Epidermal melanocyte (primary cell): ENCODE data around the gene PLCH2.
"Not testable (repeated sequence)": the region's sequence is repeated elsewhere in the genome, so short reads cannot be mapped to it uniquely, and the experiment has no call there.

ENCODE experiments used
- DNase-seq: peaks from one replicate; pipeline ENCODE4 v3.0.0; 2011; ENCODE audit warnings: low spot score; ENCODE audit not compliant: insufficient read length

Gene PLCH2

DNA sequence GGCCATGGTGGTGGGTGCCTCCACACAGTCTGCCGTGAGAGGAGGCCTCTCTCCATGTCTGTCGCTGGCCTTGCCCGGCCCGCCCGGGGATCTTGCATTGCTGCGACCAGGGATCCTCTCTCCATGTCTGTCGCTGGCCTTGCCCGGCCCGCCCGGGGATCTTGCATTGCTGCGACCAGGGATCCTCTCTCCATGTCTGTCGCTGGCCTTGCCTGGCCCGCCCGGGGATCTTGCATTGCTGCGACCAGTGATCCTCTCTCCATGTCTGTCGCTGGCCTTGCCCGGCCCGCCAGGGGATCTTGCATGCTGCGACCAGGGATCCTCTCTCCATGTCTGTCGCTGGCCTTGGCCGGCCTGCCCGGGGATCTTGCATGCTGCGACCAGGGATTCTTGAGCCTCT lies 35.7 kb upstream of the PLCH2 start:
- not testable (repeated sequence) for DNase-seq

DNA sequence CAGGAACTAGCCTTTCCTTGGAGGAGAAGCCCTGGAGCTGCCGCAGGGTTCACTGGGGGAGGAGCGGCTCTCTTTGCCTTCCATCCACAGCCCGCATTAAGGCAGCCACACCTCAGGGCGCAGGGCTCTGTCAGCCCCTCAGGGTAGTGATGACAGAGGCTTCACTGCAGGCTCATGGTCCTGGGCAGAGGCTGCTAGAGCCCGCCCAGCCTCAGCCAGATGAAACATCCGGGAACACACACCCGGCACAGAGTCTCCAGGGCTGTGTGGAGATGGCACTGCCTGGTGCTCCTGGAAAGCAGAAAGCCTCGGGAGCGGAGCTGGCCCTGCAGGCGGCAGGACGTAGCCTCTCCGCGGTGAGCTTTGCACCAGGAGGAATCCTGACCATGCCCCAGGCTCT lies 34.3 kb upstream of the PLCH2 start:
- no peak for DNase-seq

GRCh38 chr1:2442661-2443060 lies 33.4 kb upstream of the PLCH2 start:
- no peak for DNase-seq

DNA sequence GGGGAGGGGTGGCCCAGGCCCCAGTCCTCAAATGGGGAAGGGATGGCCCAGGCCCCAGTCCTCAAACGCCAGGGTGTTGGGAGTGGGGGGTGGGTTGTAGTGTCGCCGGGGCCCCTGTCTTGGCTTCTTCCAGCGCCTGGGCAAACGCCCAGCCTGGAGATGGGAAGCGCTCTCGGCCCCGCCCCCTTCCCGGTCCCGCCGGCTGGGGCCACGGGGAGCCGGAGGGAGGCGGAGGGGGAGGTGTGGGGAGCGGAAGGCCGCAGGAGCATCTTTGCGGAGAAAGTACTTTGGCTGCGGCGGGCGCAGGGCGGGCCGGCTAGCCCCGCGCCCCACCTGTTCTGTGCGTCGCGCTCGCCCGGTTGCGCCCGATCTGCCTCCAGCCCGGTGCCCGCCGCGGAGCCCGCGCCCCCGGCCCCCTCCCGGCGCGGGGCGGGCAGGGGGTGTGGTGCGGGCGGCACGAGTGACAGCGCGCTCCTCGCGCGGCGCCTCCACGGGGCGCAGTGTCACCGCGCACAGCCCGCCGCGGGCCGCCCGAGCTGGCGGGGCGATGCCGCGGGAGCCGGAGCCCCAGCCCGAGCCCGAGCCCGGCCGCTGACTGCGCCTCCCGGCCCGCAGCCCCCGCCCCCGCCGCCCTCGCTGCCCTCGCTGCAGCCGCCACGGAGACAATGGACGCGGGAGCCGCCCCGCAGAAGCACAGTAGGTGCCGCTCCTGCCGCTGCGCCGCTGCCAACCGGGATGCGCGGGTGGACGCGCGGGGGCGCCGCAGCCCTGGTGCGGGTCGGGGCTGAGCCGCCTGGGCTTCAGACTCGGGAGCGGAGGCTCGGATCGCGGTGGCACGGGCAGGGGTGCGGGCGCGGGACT lies 32.6 kb upstream of the PLCH2 start:
- DNase-seq = no peak

GRCh38 chr1:2444138-2444591 lies 31.9 kb upstream of the PLCH2 start:
- DNase-seq = no peak

GRCh38 chr1:2445162-2445822 lies 30.8 kb upstream of the PLCH2 start:
- DNase-seq = no peak

DNA sequence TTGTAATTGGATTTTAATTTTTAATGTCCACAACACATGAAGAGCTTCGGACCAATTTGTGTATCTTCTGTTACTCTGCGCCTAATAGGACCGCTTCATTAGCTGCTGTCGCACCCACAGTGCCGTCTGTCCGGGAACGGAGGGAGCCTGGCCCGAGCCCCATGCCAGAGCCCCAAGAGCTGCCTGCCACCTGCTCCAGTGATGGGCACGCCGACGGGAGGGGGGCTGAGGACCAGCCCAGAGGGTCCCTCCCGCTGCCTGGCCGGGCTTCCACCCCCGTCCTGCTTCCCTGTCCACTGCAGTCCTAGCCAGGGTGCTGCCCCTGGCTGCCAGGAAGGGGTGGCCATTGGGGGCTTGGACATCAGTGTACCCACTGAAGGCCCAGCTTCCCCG lies 30.3 kb upstream of the PLCH2 start:
- DNase-seq = no peak

- DNase-seq = no peak
Measured at GRCh38 chr1:2446394-2446793, 29.7 kb upstream of the PLCH2 start.

GRCh38 chr1:2446861-2447260 lies 29.2 kb upstream of the PLCH2 start:
- no peak for DNase-seq

DNA sequence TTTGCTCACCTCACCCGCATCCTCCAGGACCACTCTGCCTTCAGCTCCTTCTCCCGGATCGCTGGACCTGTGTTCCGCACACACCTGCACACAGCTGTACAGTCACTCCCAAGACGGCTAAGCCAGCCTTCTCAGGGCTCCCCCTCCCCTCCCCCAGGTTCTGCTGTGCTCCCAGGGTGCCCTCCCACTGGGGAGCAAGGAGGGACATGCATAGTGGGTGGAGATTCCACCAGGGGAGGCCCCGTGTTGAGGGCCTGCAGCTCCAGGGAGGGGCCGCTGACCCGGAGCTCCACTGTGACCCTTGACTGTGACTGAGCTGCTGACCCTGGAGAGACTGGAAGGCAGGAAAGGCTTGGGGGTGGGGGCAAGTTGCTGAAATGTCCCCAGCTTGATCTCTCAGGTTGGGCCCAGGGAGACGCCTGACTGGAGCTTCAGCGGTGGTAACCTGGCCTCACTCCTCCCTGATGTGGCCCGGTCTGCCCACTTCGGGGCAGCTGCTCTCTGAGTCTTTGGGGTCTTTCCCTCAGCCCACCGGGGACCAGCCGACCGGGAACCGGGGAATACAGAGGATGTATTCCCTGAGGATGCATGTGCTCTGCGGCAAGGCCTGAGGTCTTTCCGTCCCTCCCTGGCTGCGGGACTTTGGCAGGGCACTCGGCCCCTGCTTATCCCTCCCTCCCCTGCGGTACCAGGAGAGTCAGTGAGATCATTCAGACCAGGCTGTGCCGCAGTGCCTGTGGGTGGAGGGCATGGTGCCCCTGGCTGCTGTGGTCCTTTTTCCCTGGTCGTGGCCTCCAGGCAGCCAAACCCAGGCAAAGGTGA lies 28.6 kb upstream of the PLCH2 start:
- no peak for DNase-seq

DNA sequence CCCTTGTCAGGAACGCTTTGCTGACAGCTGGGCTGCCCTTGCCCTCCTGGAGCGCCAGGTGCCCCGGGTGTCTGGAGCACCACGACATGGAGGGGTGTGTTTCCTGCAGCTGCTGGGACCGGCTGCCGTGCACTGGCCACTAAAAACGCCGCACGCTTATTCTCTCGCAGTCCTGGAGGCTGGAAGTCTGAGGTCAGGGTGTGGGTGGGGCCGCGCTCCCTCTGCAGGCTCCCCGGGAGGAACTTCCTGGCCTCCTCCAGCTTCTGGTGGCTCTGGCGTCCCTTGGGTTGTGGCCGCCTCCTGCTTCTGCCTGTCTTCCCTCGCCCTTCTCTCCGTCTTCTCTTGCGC lies 28.0 kb upstream of the PLCH2 start:
- no peak for DNase-seq

GRCh38 chr1:2449636-2450454 lies 26.2 kb upstream of the PLCH2 start:
- no peak for DNase-seq

DNA sequence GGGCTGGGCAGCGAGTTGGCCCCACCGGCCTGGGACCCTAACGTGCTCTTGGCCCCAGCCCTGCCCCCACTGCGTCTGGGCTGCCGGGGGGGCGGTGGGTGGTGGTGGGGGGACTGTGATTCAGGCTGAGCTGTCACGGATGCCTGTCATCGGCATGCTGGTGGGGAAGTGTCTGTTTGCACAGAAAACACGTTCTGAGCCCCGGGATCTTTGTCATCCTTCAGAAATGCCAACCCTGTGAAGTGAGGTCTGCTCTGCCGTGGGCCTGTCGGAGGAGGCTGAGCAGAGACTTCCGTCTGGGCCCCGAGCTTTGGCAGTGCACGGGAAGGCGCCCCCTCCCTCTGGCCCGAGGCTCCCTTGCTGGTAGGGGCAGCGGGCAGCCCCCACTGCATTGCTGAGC lies 24.3 kb upstream of the PLCH2 start:
- DNase-seq = peak; percentile 70

DNA sequence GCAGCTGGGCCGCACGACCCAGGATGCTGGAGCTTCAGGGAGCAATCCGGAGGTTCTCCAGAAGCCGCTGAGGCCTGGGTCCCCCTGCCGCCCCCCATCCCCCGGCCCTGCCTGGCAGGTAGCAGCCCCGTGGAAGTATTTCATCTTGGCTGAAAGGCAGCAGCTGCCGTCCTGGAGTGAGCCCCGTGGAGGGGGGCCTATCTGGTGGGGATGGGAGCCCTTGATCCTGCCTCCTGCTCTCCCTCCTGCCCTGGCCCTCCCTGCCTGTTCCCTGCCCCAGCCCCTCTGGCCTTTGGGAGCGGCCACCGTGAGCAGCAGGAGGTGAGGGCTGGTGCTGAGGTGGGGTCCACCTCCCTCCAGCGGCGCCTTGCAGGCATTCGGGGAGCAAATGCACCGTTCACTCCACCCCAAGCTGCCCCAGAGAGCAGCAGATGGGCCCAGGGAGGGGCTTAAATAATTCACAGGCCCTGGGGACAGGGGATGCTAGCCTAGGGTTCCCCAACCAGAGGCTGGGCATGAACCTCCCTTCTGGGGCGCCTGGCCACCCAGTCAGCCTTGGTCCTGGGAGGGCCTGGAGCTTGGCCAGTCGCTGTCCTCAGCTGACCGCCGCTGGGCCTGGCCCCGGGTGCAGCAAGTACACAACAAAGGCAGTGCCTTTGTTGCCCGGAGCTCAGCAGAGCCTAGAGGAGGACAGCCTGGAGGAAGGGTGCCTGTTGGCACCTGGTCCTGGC lies 23.7 kb upstream of the PLCH2 start:
- DNase-seq = no peak

DNA sequence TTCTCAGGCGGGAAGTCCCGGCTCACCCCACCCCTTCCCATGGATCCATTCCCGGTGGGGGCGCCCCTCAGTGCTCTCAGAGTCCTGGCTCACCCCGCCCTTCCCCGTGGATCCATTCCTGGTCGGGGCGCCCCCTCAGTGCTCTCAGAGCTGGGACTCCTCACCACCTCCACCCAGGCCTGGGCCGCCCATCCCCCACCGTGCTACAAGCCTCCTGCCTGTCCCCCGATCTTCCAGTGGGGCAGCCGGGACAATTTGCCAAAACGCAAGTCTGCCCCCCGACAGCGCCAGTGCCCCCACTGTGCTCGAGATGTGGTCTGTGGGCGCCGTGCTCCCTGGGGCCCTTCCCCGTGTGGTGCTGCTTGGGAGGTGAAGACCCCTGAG lies 23.2 kb upstream of the PLCH2 start:
- DNase-seq = no peak

DNA sequence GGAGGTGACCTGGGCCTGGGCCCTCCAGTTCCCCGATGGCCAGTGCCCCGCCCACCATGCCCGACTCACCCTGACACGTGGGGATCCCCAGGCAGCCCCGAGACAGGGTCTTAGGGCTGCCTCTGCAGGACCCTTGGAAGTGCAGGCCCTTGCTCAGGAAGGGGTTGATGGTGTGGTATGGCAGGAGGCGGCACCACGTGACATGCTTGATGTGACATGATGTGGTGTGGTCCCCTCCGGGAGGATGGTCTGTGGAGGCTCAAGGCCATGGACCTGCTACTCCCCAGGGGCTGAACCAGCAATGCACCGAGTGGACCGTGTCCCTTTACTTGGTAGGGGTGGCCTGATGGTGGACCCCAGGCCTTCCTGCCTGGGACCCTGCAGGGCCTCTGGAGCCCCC lies 21.9 kb upstream of the PLCH2 start:
- no peak for DNase-seq

- no peak for DNase-seq
Measured at GRCh38 chr1:2455757-2456156, 20.3 kb upstream of the PLCH2 start.

- DNase-seq = no peak
Measured at GRCh38 chr1:2457444-2457843, 18.6 kb upstream of the PLCH2 start.

- DNase-seq = no peak
Measured at GRCh38 chr1:2458687-2459086, 17.4 kb upstream of the PLCH2 start.

GRCh38 chr1:2459102-2459753 lies 16.9 kb upstream of the PLCH2 start:
- not testable (repeated sequence) for DNase-seq
